ENCODE measurements around the gene DPP10. TPM values are rescaled to one million over a fixed set of nuclear protein-coding genes. Genes with fewer than 3 reads are reported as not detected.

DPP10 gene
- total RNA-seq, 1 experiment from 2014 or later: not detected

DNA sequence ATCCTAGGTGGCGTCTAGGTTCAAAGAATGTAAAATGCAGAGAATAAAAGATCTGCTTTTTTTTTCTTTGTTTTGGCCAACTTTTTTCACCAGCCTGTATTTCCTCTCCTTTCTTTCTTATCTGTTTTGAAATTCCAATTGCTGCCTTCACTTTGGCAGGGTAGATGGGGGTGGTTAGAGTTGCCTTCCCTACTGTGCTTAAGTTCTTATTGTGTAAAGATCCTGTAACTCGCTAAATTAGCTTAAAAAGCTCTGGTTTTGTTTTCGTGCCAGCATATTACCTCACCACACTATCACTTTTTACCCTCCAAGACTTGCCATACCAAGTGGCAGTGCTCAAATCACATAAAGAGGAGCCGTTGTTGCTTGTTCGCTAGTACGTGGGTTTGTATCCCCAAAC is 921.7 kb downstream of the DPP10 start:
- BruUV-seq (replicated peaks): no TSS peak
- intact Hi-C loops (cut with micrococcal nuclease; ENCODE audit: unreplicated experiment) (no loop called here), in situ Hi-C loops (cut with HindIII; ENCODE audit: low pct_unique_long_range_greater_than_20kb, low sequenced_read_pairs) (no loop called here)
- Histone ChIP-seq H3K9me3 (ENCODE audit: control insufficient read depth, insufficient read depth, low read depth, low read length) (no peaks in the 10 kb centered on the region), H3K36me3 (ENCODE audit: control insufficient read depth, insufficient read depth, low read length) (no peaks in the 10 kb centered on the region), H3K4me3 (ENCODE audit: low read depth in 2 of 2, low read length in 2 of 2) (no peak overlapping the region), H3K27me3 (ENCODE audit: control insufficient read depth, insufficient read depth, low read length) (no peaks in the 10 kb centered on the region), H3K4me1 (ENCODE audit: control insufficient read depth, insufficient read depth, low read length) (no peaks in the 10 kb centered on the region), H3K27ac (ENCODE audit: low read length) (no peak overlapping the region)
- ChIA-PET CTCF (no interaction called here), POLR2A (no interaction called here)
- TF ChIP-seq SIN3A (IDR thresholded peaks at IDR 0.05; ENCODE audit: borderline replicate concordance, insufficient read depth, low read depth, low read length): no peak
- TF ChIP-seq, protein P1, sequence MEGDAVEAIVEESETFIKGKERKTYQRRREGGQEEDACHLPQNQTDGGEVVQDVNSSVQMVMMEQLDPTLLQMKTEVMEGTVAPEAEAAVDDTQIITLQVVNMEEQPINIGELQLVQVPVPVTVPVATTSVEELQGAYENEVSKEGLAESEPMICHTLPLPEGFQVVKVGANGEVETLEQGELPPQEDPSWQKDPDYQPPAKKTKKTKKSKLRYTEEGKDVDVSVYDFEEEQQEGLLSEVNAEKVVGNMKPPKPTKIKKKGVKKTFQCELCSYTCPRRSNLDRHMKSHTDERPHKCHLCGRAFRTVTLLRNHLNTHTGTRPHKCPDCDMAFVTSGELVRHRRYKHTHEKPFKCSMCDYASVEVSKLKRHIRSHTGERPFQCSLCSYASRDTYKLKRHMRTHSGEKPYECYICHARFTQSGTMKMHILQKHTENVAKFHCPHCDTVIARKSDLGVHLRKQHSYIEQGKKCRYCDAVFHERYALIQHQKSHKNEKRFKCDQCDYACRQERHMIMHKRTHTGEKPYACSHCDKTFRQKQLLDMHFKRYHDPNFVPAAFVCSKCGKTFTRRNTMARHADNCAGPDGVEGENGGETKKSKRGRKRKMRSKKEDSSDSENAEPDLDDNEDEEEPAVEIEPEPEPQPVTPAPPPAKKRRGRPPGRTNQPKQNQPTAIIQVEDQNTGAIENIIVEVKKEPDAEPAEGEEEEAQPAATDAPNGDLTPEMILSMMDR (IDR thresholded peaks at IDR 0.05): no peak
- TF ChIP-seq POLR2AphosphoS5 (IDR thresholded peaks at IDR 0.05; ENCODE audit: low read depth, low read length): no peak
- TF ChIP-seq REST (IDR thresholded peaks at IDR 0.05; ENCODE audit: insufficient read depth in 1 of 2, low read depth in 2 of 2, low read length in 1 of 2): no peak
- TF ChIP-seq TCF7L2 (IDR thresholded peaks at IDR 0.05; ENCODE audit: low read depth, low read length): no peak
- DNase-seq (ENCODE audit: low read depth, low spot score) (no peak), ATAC-seq (no peak)

GRCh38 chr2:115369400-115369799 is 927.0 kb downstream of the DPP10 start:
- Histone ChIP-seq H3K4me1 (ENCODE audit: control insufficient read depth, insufficient read depth, low read length) (no peaks in the 10 kb centered on the region), H3K36me3 (ENCODE audit: control insufficient read depth, insufficient read depth, low read length) (no peaks in the 10 kb centered on the region), H3K27me3 (ENCODE audit: control insufficient read depth, insufficient read depth, low read length) (no peaks in the 10 kb centered on the region), H3K4me3 (ENCODE audit: low read depth in 2 of 2, low read length in 2 of 2) (no peak overlapping the region), H3K9me3 (ENCODE audit: control insufficient read depth, insufficient read depth, low read depth, low read length) (no peaks in the 10 kb centered on the region; the same call in 1 of the 2 replicates), H3K27ac (ENCODE audit: low read length) (no peak overlapping the region)
- in situ Hi-C loops (cut with HindIII; ENCODE audit: low pct_unique_long_range_greater_than_20kb, low sequenced_read_pairs): no loop called here
- CTCF ChIA-PET: no interaction called here
- ATAC-seq (no peak), DNase-seq (ENCODE audit: low read depth, low spot score) (no peak)
- intact Hi-C loops (cut with micrococcal nuclease; ENCODE audit: unreplicated experiment): no loop called here
- POLR2A ChIA-PET: no interaction called here
- no TSS peak for BruUV-seq (replicated peaks)
- no peak for TF ChIP-seq SIN3A (IDR thresholded peaks at IDR 0.05; ENCODE audit: borderline replicate concordance, insufficient read depth, low read depth, low read length)
- no peak for TF ChIP-seq TCF7L2 (IDR thresholded peaks at IDR 0.05; ENCODE audit: low read depth, low read length)
- no peak for TF ChIP-seq POLR2AphosphoS5 (IDR thresholded peaks at IDR 0.05; ENCODE audit: low read depth, low read length)
- no peak for TF ChIP-seq REST (IDR thresholded peaks at IDR 0.05; ENCODE audit: insufficient read depth in 1 of 2, low read depth in 2 of 2, low read length in 1 of 2)
- TF ChIP-seq, protein P1 (IDR thresholded peaks at IDR 0.05): no peak
